ENCODE data around the gene COMMD10.
"Not testable (repeated sequence)": the region's sequence is repeated elsewhere in the genome, so short reads cannot be mapped to it uniquely, and the experiment has no call there.

The COMMD10 gene

GRCh38 chr5:116104941-116105340, 20.1 kb downstream of the COMMD10 start:
- not testable (repeated sequence) for DNase-seq

GRCh38 chr5:116115163-116115562, 30.3 kb downstream of the COMMD10 start:
- no peak for DNase-seq

- DNase-seq, result no peak
These were observed 45.6 kb downstream of the COMMD10 start for GRCh38 chr5:116130471-116130870.

GRCh38 chr5:116130976-116131375, 46.2 kb downstream of the COMMD10 start:
- DNase-seq, result no peak

GRCh38 chr5:116133281-116133680, 48.5 kb downstream of the COMMD10 start:
- no peak for DNase-seq

- no peak for DNase-seq
These were observed 50.5 kb downstream of the COMMD10 start for GRCh38 chr5:116135344-116135743.

GRCh38 chr5:116137544-116138378, 52.9 kb downstream of the COMMD10 start:
- no peak for DNase-seq

GRCh38 chr5:116142495-116142894, 57.7 kb downstream of the COMMD10 start:
- no peak for DNase-seq

- no peak for DNase-seq
These were observed 59.3 kb downstream of the COMMD10 start for GRCh38 chr5:116144103-116144502.

- no peak for DNase-seq
These were observed 60.2 kb downstream of the COMMD10 start for GRCh38 chr5:116144991-116145390.

GRCh38 chr5:116145416-116145815, 60.6 kb downstream of the COMMD10 start:
- no peak for DNase-seq

- no peak for DNase-seq
These were observed 67.3 kb downstream of the COMMD10 start for GRCh38 chr5:116152169-116152568.

- DNase-seq, result no peak
These were observed 68.9 kb downstream of the COMMD10 start for GRCh38 chr5:116153687-116154174.

GRCh38 chr5:116154252-116154651, 69.4 kb downstream of the COMMD10 start:
- DNase-seq, result no peak

- no peak for DNase-seq
These were observed 70.1 kb downstream of the COMMD10 start for GRCh38 chr5:116154931-116155330.

GRCh38 chr5:116157902-116158301, 73.1 kb downstream of the COMMD10 start:
- DNase-seq, result no peak

- DNase-seq, result no peak
These were observed 74.2 kb downstream of the COMMD10 start for GRCh38 chr5:116159006-116159405.

- DNase-seq, result no peak
These were observed 89.3 kb downstream of the COMMD10 start for GRCh38 chr5:116174111-116174510.

- no peak for DNase-seq
These were observed 91.3 kb downstream of the COMMD10 start for GRCh38 chr5:116176121-116176520.

GRCh38 chr5:116178925-116179324, 94.1 kb downstream of the COMMD10 start:
- DNase-seq, result no peak

GRCh38 chr5:116209166-116209565, 124.3 kb downstream of the COMMD10 start:
- no peak for DNase-seq

- DNase-seq, result no peak
These were observed 127.4 kb downstream of the COMMD10 start for GRCh38 chr5:116212225-116212624.

- DNase-seq, result no peak
These were observed 131.4 kb downstream of the COMMD10 start for GRCh38 chr5:116216246-116216645.

GRCh38 chr5:116225281-116225922, 140.6 kb downstream of the COMMD10 start:
- no peak for DNase-seq

Data from activated CD4-positive, alpha-beta T cell treated with anti-CD3 and anti-CD28 coated beads for 1 hour (primary cell).